ENCODE results near the gene DMAC2. TPM values are rescaled to one million over a fixed set of nuclear protein-coding genes. Genes with fewer than 3 reads are reported as not detected.

Gene DMAC2
- total and polyA plus RNA-seq, 2 of the 13 experiments (the other 11 are each of a cell fraction or from before 2014, with no cell fraction given) = 39.0 to 66.0 TPM

DNA sequence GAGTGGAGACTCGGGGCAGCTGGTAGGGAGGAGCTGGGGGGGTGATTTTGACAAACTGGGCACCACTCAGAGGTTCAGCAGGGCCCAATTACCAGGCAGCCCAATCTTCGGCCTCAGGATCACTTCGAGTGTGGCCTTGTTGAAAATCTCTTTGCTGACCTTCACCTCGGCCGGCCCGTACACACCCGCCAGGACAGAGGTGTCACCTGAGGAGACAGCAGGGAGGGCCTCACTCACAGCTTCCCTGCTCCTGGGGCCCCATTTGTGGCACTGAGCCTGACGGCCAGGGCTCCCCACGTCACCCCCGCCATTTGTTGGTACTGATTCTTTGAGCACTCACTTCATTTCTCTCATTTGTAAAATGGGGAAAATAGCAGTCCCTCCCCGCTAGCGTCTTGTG lies 46.9 kb downstream of the DMAC2 start:
- Histone ChIP-seq H3K27ac (ENCODE audit: extremely low read length, insufficient read depth, low read length) (peak overlapping the region; percentile 12), H3K36me3 (replicated peaks in 1 of 2; ENCODE audit: control insufficient read depth in 1 of 2, insufficient read depth in 2 of 2, low read length in 2 of 2) (peaks cover 17 to 29% of the 10 kb centered on the region in 2 experiments; a peak in 4 of 5 replicates), H3K9me3 (ENCODE audit: low read length) (no peaks in the 10 kb centered on the region), H3K79me2 (ENCODE audit: insufficient read depth, low read length) (peaks cover 16% of the 10 kb centered on the region), H3K27me3 (ENCODE audit: control insufficient read depth in 1 of 2, insufficient read depth in 2 of 2, low read length in 2 of 2) (no peaks in the 10 kb centered on the region; a peak in 1 of 5 replicates), H3K4me3 (replicated peaks in 1 of 3; ENCODE audit: insufficient read depth in 1 of 3, low read depth in 2 of 3, low read length in 3 of 3) (no peak overlapping the region), H3K4me1 (ENCODE audit: insufficient read depth, low read length) (peaks cover 22% of the 10 kb centered on the region), H3K4me2 (ENCODE audit: low read depth, low read length) (no peak overlapping the region), H2AFZ (ENCODE audit: low read length) (no peak overlapping the region), H4K20me1 (ENCODE audit: insufficient read depth, low read length) (no peaks in the 10 kb centered on the region), H3K9ac (ENCODE audit: insufficient read depth, low read depth, low read length) (no peak overlapping the region)
- FAIRE-seq (no peak), DNase-seq (ENCODE audit: low spot score) (no peak), ATAC-seq (no peak)
- intact Hi-C loops (cut with micrococcal nuclease; ENCODE audit: unreplicated experiment) (no loop called here), in situ Hi-C loops (cut with HindIII; ENCODE audit: extremely low pct_ligation_motif_present, low pct_unique_long_range_greater_than_20kb) (no loop called here)
- TF ChIP-seq ZIK1 (CRISPR knock-in tag; IDR thresholded peaks at IDR 0.05; ENCODE audit: borderline replicate concordance, low read depth) = no peak
- TF ChIP-seq RXRA (CRISPR knock-in tag; IDR thresholded peaks at IDR 0.05) = peak; percentile 64; the same call in 1 of the 2 replicates
- no peak for TF ChIP-seq IRF2 (CRISPR knock-in tag; IDR thresholded peaks at IDR 0.05)
- TF ChIP-seq RARA (CRISPR knock-in tag; IDR thresholded peaks at IDR 0.05) = 0 out of 2 replicates have a peak, but pooled peaks have one; percentile 13
- no peak for TF ChIP-seq MBNL3 (CRISPR knock-in tag; conservative IDR thresholded peaks at IDR 0.05)
- no peak for TF ChIP-seq PAX8 (CRISPR knock-in tag; IDR thresholded peaks at IDR 0.05; ENCODE audit: borderline replicate concordance)
- TF ChIP-seq, protein P1, sequence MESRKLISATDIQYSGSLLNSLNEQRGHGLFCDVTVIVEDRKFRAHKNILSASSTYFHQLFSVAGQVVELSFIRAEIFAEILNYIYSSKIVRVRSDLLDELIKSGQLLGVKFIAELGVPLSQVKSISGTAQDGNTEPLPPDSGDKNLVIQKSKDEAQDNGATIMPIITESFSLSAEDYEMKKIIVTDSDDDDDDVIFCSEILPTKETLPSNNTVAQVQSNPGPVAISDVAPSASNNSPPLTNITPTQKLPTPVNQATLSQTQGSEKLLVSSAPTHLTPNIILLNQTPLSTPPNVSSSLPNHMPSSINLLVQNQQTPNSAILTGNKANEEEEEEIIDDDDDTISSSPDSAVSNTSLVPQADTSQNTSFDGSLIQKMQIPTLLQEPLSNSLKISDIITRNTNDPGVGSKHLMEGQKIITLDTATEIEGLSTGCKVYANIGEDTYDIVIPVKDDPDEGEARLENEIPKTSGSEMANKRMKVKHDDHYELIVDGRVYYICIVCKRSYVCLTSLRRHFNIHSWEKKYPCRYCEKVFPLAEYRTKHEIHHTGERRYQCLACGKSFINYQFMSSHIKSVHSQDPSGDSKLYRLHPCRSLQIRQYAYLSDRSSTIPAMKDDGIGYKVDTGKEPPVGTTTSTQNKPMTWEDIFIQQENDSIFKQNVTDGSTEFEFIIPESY (CRISPR knock-in tag; IDR thresholded peaks at IDR 0.05) = peak; percentile 74
- TF ChIP-seq, protein P2, sequence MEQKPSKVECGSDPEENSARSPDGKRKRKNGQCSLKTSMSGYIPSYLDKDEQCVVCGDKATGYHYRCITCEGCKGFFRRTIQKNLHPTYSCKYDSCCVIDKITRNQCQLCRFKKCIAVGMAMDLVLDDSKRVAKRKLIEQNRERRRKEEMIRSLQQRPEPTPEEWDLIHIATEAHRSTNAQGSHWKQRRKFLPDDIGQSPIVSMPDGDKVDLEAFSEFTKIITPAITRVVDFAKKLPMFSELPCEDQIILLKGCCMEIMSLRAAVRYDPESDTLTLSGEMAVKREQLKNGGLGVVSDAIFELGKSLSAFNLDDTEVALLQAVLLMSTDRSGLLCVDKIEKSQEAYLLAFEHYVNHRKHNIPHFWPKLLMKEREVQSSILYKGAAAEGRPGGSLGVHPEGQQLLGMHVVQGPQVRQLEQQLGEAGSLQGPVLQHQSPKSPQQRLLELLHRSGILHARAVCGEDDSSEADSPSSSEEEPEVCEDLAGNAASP (CRISPR knock-in tag; IDR thresholded peaks at IDR 0.05; ENCODE audit: borderline replicate concordance) = peak; percentile 84; the same call in 1 of the 2 replicates
- no peak for TF ChIP-seq NFIB (CRISPR knock-in tag; IDR thresholded peaks at IDR 0.05; ENCODE audit: borderline replicate concordance)
- peak; percentile 28; the same call in 1 of the 2 replicates for TF ChIP-seq RXRB (CRISPR knock-in tag; IDR thresholded peaks at IDR 0.05; ENCODE audit: borderline replicate concordance)
- CTCF ChIA-PET (ENCODE audit: low intra/inter-chr PET ratio, low total read pairs) = no interaction called here
- 84% methylated on average over 7 of the region's 12 CpGs for WGBS (ENCODE audit: low lambda C conversion rate)
- POLR2A ChIA-PET = interaction anchor here (1.7 kb wide), 1 partner anchor 17 kb away, joined by 6 read pairs; no protein-coding TSS in a partner anchor
- BruUV-seq (replicated peaks) = no TSS peak

All from HepG2 (cell line).